ENCODE data around the gene NEXMIF. TPM values are rescaled to one million over a fixed set of nuclear protein-coding genes. Genes with fewer than 3 reads are reported as not detected.
"Not testable (repeated sequence)": the region's sequence is repeated elsewhere in the genome, so short reads cannot be mapped to it uniquely, and the experiment has no call there.

Gene NEXMIF
- total RNA-seq, 1 donor from 2014 or later = 0.42 TPM

DNA sequence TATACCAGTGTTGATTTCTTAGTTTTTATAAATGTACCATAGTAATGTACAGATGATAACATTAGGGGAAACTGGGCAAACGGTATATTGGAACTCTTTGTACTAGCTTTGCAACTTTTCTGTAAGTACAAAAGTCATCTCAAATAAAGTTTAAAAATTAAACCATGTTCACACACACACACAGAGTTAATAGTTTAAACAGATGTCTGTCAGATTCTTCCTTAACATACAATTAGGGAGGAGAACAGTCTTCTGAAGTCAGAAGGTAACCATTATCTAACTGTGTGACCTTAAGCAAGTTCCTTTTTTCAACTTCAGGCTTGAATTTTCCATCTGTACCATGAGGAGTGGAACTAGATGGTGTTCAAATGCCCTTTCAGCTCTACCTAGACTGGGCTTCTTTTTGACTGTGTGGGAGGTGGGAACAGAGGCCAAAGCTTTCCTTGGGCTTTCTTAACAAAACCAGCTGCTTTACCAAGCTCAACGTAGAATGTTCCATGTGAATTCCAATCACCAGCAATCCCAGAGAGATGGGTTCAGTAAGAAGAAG lies 127.8 kb downstream of the NEXMIF start:
- intact Hi-C loops (cut with micrococcal nuclease) = no loop called here

- intact Hi-C loops (cut with micrococcal nuclease) = no loop called here
Observed at GRCh38 chrX:74788545-74789086, 136.6 kb downstream of the NEXMIF start.

GRCh38 chrX:74784629-74785028 lies 140.6 kb downstream of the NEXMIF start:
- intact Hi-C loops (cut with micrococcal nuclease) = no loop called here

DNA sequence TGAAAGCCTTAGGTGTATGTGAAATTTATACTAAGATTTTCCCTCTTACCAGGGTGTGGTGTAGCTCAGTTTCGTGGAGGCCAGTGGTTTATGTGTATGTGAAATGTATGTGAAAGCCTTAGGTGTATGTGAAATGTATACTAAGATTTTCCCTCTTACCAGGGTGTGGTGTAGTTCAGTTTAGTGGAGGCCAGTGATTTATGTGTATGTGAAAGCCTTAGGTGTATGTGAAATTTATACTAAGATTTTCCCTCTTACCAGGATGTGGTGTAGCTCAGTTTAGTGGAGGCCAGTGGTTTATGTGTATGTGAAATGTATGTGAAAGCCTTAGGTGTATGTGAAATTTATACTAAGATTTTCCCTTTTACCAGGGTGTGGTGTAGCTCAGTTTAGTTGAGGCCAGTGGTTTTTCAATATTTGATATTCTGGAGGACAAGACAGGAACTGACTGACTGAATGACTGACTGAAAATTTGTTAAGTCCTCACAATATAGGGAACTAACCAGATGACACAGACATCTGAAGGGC lies 143.7 kb downstream of the NEXMIF start:
- intact Hi-C loops (cut with micrococcal nuclease) = no loop called here

DNA sequence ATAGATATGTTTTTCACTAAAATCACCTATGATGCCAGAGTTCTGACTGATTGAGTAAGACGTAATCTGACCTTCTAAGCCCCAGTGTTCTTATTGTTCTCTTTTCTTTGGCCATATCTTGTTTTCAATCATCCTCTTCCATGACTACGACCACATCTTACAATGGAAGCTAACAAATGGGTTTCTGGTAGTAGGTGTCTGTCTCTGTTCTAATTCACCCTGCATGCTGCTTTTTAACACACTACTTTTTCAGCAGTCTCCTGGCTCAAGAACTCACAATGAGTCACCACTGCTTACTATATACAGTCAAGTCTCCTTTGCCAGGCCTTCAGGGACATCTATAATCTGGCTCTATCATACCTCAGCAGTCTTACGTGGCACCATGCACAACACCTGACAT lies 146.1 kb downstream of the NEXMIF start:
- intact Hi-C loops (cut with micrococcal nuclease) = no loop called here

DNA sequence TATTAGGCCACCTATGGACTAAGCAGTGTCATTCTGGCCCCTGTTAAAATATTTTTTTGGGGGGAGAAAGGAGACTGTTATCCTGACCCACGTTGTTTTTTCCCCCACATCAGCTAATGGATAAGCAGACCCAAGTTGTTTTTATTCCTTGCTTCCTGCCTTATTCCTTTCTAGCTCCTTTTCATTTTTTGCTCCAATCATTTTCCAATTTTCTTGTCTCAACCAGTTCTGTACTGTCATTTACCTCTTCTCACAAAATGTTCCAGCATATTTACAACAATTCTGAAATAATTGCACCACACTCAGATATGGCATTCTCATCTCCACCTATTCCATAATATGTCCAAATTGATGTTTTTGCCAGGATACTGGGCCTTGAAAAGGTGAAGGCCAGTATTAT lies 150.3 kb downstream of the NEXMIF start:
- intact Hi-C loops (cut with micrococcal nuclease) = no loop called here

DNA sequence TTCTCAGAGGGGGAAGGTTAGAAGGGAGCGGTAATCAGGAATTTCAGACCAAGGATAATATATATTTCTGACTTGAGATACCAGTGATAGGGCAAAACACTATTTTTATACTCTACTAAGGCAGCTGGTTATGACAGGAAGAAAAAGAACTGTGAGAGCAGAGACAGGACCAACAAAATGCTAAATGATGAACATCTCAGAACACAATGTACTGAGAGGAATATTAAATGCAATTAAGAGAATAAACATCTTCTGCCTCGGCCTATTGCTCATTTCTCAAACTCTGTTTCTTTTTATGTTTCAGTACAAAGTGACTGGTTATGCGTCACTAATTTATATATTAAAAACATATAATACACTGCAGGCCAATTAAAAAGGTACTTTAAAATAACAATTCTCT lies 188.8 kb downstream of the NEXMIF start:
- intact Hi-C loops (cut with micrococcal nuclease) = no loop called here

DNA sequence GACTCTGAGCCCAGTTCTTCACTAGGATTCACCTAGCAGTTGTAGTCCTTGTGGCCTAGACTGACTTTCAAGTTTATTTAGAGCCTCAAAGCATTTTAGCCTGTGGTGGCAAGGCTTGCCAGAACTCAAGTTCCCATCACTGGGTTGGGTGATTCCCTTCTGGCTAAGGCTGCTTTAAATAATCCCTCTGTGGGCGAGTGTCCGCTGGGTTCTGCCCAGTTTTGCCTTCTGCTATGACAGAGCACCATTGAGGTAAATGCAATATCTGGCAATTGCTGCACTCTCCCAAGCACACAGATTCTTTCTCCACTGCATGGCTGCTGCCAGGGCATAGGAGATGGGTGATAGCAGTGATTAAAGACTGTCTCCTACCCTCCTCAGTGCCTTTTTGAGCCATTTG lies 220.0 kb downstream of the NEXMIF start:
- intact Hi-C loops (cut with micrococcal nuclease) = no loop called here

DNA sequence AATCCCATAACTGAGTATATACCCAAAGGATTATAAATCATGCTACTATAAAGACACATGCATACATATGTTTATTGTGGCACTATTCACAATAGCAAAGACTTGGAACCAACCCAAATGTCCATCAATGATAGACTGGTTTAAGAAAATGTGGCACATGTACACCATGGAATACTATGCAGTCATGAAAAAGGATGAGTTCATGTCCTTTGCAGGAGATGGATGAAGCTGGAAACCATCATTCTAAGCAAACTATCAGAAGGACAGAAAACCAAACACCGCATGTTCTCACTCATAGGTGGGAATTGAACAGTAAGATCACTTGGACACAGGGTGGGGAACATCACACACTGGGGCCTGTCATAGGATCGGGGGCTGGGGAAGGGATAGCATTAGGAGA lies 223.9 kb downstream of the NEXMIF start:
- intact Hi-C loops (cut with micrococcal nuclease) = not testable (repeated sequence)

DNA sequence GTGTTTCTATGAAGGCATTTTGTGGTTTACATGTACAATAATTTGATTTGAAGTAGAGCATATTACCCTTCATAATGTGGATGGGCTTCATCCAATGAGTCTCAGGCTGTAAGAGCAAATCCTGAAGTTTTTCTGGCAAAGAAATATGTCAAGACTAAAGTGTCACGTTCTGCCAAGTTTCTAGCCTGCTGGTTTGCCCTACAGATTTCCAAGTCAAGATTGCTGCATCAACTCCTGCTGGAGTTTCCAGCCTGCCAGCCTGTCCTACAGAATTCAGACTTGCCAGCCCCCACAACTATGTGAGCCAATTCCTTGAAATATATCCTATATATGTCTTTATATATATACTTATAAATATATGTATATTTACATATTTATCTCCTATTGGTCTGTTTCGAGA lies 240.8 kb downstream of the NEXMIF start:
- intact Hi-C loops (cut with micrococcal nuclease) = no loop called here

Other genes starting within 250 kb of the NEXMIF start
- gene ABCB7, start 230.8 kb upstream of the NEXMIF start, total RNA-seq = 21.7 and 24.3 TPM in 2 replicates